IPS-18c (cell line): Measurements from ENCODE around the gene PCDHB6.
"Not testable (repeated sequence)": the region's sequence is repeated elsewhere in the genome, so short reads cannot be mapped to it uniquely, and the experiment has no call there.

ENCODE experiments used
- H3K4me3 ChIP-seq: 2 replicates; pipeline ENCODE4 v1.7.0; 2013; ENCODE audit warnings: low read depth, mild to moderate bottlenecking, low read length, moderate library complexity; ENCODE audit not compliant: insufficient read depth
- H3K9me3 ChIP-seq: one replicate; pipeline ENCODE4 v1.6.1; 2013; ENCODE audit warnings: mild to moderate bottlenecking, low read length, moderate library complexity; ENCODE audit not compliant: control insufficient read depth, insufficient read depth

Gene PCDHB6

DNA sequence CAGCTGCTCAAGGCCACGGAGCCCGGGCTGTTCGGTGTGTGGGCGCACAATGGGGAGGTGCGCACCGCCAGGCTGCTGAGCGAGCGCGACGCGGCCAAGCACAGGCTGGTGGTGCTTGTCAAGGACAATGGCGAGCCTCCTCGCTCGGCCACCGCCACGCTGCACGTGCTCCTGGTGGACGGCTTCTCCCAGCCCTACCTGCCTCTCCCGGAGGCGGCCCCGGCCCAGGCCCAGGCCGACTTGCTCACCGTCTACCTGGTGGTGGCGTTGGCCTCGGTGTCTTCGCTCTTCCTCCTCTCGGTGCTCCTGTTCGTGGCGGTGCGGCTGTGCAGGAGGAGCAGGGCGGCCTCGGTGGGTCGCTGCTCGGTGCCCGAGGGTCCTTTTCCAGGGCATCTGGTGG is 39.3 kb downstream of the PCDHB6 start:
- H3K4me3 ChIP-seq, H3K9me3 ChIP-seq: not testable (repeated sequence)

- H3K4me3 ChIP-seq = no peak within 1 kb of the TSS
- H3K9me3 ChIP-seq = no peaks in the 10 kb centered on the region
Observed at GRCh38 chr5:141192110-141192725, 42.4 kb downstream of the PCDHB6 start, which contains the start of gene PCDHB10. PCDHB10 (plus strand) TSS chr5:141192353; CDS start chr5:141192553, 200 bp downstream.

DNA sequence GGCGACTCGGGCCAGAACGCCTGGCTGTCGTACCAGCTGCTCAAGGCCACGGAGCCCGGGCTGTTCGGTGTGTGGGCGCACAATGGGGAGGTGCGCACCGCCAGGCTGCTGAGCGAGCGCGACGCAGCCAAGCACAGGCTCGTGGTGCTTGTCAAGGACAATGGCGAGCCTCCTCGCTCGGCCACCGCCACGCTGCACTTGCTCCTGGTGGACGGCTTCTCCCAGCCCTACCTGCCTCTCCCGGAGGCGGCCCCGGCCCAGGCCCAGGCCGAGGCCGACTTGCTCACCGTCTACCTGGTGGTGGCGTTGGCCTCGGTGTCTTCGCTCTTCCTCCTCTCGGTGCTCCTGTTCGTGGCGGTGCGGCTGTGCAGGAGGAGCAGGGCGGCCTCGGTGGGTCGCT is 44.5 kb downstream of the PCDHB6 start:
- not testable (repeated sequence) for H3K4me3 ChIP-seq, H3K9me3 ChIP-seq

DNA sequence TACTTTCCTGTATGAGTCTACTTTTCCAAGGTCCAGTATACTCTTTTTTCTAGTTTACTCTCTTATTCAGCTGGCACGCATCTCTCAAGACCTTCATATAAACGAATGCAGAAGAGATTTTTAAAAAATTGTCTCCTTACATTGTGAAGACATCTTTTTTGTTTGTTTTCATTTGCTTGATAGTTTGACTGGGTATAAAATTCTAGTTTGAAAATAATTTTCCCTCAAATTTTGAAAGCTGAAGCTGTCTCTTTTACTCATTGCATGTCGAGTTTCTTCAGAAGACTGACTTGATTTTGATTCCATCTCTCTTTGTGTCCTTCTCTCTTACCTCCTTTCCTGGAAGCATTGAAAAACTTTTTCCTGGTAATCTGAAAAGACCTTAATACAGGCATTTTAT is 46.5 kb downstream of the PCDHB6 start:
- Histone ChIP-seq H3K4me3 (no peak overlapping the region), H3K9me3 (no peaks in the 10 kb centered on the region)

- H3K9me3 ChIP-seq = peaks cover 5% of the 10 kb centered on the region
- no peak within 1 kb of the TSS for H3K4me3 ChIP-seq
Observed at GRCh38 chr5:141199359-141200235, 49.7 kb downstream of the PCDHB6 start, which contains the start of gene PCDHB11. PCDHB11 (plus strand) TSS chr5:141199627; CDS start chr5:141199775, 148 bp downstream.

- H3K4me3 ChIP-seq, H3K9me3 ChIP-seq: not testable (repeated sequence)
Observed at GRCh38 chr5:141201126-141201525, 51.3 kb downstream of the PCDHB6 start.

DNA sequence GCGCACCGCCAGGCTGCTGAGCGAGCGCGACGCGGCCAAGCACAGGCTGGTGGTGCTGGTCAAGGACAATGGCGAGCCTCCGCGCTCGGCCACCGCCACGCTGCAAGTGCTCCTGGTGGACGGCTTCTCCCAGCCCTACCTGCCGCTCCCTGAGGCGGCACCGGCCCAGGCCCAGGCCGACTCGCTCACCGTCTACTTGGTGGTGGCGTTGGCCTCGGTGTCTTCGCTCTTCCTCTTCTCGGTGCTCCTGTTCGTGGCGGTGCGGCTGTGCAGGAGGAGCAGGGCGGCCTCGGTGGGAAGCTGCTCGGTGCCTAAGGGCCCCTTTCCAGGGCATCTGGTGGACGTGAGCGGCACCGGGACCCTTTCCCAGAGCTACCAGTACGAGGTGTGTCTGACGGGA is 51.8 kb downstream of the PCDHB6 start:
- not testable (repeated sequence) for H3K9me3 ChIP-seq, H3K4me3 ChIP-seq
